HK-2 (cell line): ENCODE results near the gene ATG101.

ENCODE experiments used
- DNase-seq: peaks from one replicate; pipeline ENCODE4 v3.0.0-alpha.2; 2018; ENCODE audit not compliant: unreplicated experiment

ATG101 gene

DNA sequence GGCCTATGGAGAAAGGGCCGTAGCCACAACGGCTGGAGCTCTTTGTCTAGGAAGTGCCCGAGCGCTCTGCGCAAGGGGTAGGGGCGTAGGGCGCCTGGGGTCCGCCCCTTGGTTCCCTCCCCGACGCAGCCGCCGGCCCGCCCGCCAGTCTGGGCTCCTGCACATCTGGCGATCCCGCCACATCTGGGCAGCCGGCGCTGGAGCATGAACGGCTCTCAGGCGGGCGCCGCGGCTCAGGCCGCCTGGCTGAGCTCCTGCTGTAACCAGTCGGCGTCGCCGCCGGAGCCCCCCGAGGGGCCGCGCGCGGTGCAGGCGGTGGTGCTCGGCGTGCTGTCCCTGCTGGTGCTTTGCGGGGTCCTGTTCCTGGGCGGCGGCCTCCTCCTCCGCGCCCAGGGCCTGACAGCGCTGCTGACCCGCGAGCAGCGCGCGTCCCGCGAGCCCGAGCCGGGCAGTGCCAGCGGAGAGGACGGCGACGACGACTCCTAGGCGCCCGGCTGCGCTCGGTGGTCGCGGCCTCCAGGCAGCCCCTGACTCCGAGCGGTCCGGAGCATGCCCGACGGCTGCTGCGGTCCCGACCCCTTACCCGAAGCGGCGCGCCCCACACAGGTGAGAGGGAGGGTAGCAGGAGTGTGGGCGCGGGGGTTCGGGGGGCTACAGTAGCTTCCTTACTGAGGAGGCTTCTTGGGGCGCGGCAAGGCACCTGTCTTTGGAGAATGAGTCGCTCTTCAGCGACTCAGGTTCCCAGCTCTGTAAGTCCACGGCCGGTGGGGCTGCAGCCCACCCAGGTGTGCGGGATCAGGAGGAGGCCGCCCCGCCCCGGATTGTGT lies 10.0 kb downstream of the ATG101 start, which contains the start of gene SMIM41:
Gene SMIM41, plus strand, starts transcription at position 129 of the 827 bp plus-strand sequence. Its CDS starts 76 bp downstream, at position 205.
- no peak for DNase-seq

DNA sequence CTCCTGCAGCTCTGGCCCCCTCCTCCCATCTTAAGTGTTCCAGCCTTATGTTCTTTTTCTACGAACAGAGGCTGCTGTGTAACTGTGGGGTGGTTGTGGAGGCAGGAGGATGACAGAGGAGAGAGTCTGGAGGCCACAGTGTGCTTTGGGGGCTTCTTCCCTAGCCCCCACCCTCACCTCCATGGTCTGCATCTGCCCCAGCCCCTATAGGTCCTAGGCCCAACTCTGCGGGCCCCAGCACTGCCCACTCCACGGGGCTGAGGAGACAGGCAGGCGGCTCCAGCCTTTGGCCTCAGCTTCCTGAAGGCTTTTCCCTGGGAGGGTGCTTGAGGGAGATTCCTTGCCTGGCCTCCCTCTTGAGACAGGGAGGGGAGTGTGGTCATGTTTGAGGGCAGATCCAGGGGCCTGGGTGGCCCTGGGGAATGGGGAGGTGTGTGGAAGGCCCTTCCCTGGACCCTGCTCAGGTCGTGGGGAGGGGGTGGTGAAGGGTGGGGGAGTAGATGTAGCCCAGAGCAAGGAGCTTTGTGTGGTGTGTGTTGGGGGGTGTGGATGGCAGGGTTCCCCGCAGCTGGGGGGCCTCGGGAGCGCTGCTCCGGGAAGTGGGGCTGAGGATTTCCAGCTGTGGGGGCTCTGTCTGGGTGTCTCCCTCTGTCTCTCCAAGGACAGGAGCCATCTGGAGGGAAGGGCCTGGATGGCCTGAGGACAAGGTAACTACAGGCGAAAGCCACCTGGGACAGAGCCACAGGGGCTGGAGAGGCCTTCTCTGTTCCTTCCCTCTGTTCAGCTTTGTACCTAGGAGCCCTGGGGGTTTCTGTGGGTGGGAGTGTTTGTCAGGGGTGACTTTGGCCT lies 10.8 kb downstream of the ATG101 start:
- no peak for DNase-seq

DNA sequence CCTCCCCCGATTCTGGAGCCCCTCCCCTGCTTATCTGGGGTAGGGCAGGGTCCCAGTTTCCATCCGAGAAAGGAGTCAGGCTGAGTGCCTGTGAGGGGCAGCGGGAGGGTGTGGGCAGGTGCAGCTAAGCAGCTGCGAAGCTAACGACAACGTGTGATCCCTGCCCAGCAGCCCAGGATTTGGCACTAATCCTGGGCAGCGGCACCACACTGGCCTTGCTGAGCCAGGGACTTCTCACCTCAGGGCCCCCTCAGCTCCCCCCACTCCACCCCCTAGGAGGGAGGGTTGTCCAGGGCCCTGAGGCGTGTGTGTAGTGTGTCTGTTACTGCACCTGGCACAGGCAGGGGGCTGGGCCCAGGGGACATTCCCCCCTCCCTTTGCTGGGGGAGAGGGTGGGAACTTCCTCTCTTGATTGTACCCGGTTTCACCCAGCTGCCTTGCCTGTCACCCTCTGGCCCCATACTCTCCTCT lies 11.5 kb downstream of the ATG101 start:
- no peak for DNase-seq

DNA sequence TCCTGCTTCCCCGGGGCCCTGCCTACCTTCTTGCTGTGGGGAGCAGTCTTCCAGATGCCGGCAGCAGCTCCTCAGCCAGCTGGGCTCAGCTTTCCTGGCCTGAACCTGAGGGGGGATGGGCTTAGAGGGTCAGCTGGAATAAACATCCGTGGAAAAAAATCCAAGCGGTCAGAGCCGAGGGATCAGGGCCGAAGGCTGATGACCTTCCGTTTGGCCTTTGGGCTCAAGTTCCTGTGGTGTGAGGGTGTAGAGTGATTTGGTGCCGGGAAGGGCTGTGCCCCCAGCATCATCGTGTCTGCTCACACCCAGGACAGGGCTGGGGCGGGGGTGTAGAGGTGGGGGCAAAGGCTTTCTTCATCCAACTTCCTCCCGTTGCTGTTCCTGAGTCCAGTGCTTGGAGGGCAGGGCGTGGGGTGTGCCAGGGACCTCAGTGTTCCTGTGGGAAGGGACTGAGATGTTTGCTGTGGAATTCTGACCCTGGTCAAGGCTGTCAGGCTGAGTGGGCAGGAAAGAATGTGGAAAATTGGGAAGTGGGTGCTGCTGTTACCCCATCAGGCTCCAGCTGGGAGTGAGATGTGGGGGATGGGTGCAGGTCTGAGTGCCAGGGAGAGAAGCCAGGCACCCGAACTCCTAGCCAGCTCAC lies 12.4 kb downstream of the ATG101 start:
- no peak for DNase-seq

DNA sequence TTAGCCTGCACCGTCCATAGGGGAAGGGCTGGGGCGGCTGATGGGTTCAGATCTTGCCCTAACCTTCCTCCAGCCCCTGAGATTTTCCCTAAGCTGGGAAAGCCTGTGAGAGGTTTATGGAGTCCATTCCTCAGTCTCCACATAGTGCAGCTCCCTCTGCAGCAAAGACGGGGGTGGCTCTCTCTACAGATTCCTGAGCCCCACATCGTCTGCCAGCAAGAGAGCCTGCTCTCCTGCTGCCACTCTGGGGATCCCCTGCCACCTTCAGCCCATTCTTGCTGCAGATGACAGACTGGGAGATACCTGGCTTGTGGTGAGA lies 12.8 kb downstream of the ATG101 start:
- no peak for DNase-seq

DNA sequence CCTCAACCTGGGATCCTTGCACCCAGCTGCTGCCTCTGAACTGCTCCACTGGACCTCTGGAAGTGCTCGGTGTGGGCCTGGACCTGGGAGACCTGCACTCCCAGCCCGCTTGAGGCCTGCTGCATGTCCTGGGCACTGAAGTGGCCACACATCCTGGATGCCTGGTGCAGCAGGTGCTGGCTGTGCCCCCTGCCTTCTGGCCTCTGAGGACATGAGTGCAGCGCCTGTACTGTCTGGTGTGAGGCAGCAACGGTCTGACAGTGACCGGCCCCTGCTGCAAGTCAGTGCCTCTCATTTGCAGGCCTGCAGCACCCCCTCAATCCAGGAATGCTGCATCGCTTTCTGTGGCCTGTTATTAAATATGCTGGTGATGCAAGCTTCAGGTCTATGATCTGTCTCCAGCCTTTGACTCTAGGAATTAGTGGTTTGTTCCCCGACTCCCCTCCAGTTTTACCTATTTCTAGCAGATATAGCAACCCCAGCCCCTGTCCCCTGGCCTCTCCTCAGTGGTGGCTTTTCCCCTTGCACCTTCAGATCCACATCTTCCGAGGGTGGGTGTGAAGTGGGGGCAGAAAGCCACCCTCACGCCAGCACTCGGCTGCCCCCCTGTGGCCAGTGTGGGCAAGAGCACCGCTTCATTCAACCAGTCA lies 13.3 kb downstream of the ATG101 start:
- DNase-seq: peak; percentile 42

DNA sequence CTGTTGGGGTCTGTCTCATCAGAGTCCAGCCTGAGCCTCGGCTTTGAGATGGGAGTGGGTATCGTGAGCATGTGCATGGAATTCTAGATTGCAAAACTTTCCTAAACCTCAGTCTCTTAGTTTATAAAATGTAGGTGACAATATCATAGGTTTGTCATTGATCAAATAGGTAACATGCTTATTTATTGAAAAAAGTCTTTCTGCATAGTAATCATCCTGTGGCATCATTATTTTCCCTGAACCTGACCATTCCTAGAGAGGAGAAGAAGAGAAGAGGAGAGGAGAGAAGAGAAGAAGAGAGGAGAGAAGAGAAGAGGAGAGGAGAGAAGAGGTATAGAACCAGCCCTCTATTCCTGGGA lies 13.8 kb downstream of the ATG101 start:
- DNase-seq: no peak

DNA sequence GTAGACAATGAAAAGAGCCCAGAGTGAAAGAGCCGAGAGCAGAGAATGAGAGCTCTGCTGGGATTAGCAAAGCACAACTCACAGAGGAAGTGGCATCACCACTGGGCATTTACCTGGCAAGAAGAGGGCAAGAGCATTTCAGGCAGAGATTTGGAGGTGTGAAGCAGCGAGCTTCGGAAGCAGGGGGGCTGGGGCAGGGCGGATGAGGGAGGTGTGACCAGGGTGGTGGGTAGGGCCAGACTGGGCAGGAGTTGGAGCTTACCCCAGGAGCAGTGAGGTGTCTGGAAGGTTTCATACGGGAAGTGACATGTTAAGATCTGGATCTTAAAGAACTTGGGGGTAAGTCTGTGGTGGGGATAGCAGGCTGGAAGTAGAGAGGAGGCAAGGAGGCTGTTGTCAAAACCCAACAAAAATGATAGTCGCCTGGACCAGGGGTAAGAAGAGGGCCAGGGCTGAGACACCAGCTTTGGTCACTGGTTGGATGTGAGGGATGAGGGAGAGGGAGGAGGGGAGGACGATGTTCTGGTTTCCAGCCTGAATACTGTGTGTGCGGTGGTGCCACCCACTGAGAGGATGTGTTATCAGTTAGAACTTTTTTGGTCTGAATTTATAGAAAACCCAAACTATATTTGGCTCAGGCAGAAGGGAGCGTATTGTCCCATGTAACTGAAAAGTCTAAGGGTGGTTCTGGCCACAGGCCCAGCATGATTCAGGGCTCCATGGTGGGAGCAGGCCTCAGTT lies 14.9 kb downstream of the ATG101 start:
- DNase-seq: no peak

DNA sequence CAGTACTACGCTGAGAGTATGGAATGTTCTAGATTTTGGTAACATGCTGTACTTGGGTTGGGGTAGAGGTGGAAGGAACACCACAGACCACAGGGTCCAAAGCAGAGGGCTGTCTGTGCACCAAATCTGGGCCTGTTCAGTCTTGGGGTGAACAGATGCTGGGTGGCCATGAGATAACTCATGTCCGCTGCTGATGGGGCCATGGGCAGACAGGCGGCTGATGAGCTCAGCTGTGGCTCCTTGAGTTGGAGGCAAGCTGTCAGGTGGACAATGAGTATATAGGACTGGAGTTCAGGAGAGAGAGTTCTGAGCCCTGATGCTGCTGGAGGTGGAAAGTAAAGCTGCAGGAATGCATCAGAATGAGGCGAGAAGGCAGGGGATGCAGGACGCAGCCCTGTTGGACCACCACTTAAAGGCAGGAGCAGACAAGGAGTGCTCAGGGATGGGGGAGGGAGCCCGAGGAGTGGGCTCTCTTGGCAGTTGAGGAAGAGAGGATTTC lies 16.0 kb downstream of the ATG101 start:
- DNase-seq: no peak

DNA sequence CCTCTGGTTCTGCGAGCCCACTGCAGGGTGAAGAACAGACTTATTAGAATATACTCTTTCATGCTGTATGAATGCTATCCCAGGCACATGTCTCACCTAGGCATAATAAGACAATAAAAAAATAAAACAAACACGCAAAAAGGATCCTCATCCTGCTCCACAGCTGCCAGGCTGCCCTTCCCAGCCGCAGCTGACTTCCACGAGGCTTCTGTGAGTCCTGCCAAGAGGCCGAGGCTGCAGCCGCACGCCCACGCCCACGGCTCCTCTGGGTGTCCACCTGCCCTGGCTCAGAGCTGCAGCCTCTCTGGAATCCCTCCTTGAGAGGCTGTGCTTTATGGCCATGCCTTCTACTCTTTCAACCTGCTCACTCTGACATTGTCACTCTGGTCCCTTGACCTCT lies 16.6 kb downstream of the ATG101 start:
- DNase-seq: no peak

DNA sequence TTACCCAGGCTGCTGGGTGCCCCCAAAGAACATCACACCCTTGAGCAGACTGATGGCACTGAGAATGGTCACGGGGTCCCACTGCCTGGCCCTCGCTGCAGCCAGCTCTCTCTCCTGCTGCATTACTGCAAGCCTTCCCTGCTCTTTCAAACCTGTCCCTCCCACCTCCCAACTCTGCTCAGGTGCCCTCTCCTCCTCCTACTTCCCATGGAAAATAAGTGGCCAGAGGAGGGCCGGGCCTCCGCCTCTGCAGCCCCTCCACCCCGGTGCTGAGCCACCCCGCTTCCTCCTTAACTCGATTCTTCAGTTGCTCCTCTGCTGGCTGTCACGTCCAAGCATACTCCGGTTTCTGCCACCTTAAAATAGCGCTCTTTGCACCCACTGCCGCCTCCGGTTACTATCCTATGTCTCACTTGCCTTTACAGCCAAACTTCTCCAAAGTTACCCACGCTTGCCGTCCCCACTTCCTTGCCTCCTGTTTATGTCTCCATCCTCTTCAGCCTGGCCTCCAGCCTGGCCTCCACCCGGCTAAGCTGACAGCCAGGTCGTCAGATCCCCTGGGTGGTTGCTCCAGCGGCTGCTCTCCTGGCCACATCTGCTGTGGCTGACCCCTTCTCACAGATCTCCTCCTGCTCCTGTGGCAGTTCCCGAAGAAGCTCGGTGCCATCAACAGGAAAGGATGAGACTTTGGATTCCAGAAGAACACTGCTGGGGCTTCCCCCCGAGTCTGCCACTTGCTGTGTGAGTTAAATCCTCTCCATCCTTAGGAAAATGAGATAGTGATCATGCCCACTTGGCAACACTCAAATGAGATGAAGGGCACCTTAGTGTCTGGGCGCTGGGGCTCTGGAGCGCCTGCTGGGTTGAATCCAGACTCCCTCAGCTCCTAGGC lies 17.4 kb downstream of the ATG101 start:
- no peak for DNase-seq

DNA sequence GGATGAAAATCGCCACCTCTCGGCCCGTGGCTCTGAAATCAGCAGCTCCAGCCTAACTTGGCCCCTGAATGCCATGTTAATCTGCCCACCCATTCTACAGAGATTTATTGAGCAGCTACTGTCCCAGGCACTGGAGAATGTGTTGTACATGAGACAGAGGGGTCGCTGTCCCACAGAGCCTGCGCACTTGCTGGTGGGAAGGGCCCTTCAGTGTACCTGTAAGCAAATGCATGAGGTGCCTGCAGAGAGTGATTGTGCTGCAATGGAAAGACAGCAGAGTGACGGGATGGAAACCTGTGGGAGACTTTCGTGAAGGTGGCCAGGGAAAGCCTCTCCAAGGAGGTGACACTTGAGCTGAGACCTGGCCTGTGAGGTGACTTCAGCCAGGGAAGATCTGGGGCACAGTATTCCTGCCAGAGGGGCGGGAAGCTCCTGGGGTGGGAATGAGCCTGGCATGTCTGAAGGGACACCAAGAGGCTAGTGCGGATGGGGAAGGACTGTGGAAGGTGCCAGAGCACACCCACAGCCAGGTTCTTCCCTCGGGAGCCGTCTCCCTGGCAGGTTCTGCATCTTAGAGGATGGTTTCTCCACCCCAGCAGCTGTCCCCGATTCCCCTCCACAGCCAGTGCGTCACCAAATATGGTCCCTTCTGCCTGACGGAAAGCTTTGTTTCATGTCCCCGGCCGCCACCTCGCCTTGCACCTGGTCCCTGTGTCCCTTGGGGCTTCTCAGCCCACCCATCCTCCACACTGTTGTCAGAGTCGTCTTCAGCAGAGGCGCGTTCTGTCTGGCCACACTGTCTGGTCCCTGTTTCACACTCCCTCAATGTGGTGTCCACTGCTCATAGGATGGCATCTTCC lies 18.4 kb downstream of the ATG101 start:
- no peak for DNase-seq

DNA sequence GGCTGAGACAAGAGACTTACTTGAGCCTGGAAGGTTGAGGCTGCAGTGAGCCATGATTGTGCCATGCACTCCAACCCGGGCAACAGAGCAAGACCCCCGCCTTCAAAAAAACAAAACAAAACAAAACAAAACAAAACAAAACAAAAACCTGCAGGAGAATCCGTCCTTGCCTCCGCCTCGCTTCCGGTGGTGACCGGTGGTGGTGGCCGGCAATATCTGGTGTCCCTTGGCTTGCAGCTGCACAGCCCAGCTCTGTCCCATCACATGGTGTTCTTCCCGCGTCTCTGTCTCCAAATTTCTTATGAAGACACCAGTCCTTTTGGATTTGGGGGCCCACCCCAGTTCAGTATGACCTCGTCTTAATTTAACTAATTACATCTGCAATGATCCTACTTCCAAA lies 19.7 kb downstream of the ATG101 start:
- no peak for DNase-seq

DNA sequence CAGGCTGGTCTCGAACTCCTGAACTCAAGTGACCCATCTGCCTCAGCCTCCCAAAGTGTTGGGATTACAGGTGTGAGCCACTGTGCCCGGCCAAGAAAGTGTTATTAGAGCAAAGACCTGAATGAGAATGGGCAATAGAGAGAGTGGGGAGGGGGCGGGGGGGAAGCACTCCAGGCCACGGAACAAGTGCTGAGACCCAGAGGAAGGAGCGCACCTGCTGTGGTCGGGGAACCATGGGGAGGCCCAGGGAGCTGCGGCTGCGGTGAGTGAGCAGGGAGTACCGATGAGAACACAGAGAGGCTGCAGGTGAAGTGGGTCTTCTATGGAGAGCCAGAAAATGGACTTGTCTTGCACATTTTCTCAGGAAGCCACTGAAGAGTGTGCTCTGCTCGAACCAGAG lies 20.5 kb downstream of the ATG101 start:
- DNase-seq: no peak

DNA sequence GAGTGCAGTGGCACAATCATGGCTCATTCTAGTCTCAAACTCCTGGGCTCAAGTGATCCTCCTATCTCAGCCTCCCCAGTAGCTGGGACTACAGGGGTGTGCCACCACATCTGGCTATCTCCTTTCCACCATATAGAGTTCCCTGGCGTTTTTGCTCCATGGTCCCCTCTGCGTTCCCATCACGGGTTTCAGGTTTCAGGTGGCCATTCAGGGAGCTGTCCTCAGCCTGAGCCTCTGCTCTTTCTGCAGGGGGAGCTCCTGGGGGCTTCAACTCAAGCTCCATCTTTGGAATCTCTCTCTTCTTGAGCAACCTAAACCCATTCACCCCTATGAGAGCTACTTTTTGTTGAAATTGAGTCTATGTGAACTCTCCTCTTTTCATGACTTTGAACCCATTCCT lies 21.3 kb downstream of the ATG101 start:
- no peak for DNase-seq

DNA sequence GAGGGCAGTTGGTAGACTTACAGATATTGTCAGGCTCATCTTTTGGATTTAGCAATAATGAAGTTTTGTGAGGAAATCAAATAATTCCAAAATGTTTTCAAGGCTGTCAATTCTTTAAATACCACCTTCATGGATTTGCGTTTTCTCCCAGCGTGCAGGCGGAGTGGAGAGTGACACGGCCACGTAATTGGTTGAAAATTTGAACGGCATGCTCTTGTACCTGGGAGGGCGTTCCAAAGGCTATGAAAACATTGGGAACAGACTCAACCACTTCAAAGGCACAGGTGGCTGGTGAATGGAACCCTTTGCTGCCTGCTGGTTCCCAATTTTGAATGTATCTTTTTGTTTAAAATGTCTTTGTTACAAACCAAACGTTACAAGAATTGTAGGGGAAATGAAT lies 22.1 kb downstream of the ATG101 start:
- no peak for DNase-seq

DNA sequence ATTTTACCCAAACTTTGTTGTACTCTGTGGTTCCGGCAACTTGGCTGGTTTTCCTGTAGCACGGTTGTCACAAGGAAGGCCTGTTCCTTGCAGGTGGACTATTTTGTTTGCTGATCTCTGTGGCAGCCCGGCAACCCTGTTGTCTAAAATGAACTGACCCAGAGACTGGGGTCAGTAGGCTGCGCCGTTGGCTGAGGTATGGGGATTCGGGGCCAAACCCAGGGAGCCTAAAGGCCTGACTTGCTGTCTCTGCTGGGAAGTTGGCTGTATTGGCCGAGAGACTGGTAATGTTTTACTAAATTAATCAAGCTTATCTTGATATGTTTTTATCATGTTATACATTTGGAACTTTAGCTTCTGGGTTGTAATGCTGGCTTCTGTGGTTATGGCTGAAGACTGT lies 23.6 kb downstream of the ATG101 start:
- no peak for DNase-seq

DNA sequence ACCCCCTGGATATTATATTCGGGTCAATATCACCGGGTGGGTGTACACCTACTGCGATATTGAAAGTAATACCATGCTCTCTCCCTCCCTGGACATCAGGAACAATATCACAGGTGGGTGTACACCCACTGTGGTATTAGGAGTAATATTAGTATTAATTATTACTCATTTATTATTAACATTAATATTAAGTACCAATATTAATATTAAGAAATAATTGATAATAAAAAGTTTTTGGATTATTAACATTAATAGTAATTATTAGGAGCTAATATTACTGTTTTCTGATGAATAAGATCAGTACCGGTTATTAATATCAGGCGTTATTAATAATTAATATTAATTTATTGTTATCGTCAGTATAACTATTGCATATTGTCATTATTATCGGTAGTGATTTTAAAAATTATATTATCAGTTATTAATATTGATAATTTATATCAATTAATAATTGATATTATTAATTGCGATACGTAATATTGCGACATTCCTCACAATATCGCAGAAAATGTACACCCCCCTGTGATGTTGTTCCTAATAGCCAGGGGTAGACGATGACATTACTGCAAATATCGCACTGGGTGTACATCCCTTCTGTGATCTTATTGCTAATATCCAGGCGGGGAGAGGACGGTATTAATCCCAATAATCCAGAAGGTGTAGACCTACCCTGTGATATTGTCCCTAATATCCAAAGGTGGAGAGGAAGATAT lies 26.7 kb downstream of the ATG101 start:
- no peak for DNase-seq
